ENCODE data around the gene C14orf132.
"Not testable (repeated sequence)": the region's sequence is repeated elsewhere in the genome, so short reads cannot be mapped to it uniquely, and the experiment has no call there.

C14orf132 gene

GRCh38 chr14:96060186-96060933 is 21.2 kb downstream of the C14orf132 start:
- DNase-seq, result no peak

DNA sequence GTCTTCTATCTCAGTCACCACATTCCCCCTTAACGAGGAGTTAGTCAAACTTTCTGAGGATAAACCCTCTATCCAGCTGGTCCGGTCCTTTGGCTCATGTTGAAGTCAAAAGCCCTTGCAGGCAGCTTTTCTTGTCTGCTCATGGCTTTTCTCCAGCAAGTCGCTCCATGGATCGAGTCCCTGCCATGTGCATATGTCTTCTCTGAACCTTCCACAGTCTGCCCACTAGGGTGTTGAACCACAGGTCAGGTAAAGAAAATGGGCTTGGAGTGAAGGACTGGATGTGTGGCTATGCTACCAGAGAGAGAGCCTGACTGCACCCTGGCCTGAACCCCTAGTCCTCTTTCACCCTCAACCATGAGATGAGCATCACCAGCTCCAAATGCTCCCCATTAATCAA is 22.8 kb downstream of the C14orf132 start:
- no peak for DNase-seq

DNA sequence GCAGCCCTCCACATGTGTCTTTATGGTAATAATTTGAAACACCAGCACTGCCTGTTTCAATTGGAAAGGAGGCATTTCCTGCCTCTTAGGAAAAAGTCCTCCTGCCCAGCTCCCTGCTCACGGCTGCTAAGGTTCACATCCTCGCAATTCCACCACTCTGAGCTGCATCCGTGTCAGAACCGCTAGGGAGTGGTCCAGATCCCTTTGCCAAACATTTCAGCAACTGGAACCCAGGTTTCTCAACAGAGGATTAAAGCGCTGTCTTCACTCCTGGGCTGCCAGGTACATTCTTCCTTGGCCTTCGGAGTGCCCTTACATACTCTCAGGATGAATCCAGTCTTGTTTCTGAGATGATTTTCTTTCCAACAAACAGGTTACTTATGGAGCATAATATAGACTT is 23.3 kb downstream of the C14orf132 start:
- no peak for DNase-seq

- DNase-seq, result no peak
These were observed 25.7 kb downstream of the C14orf132 start for GRCh38 chr14:96064866-96065265.

DNA sequence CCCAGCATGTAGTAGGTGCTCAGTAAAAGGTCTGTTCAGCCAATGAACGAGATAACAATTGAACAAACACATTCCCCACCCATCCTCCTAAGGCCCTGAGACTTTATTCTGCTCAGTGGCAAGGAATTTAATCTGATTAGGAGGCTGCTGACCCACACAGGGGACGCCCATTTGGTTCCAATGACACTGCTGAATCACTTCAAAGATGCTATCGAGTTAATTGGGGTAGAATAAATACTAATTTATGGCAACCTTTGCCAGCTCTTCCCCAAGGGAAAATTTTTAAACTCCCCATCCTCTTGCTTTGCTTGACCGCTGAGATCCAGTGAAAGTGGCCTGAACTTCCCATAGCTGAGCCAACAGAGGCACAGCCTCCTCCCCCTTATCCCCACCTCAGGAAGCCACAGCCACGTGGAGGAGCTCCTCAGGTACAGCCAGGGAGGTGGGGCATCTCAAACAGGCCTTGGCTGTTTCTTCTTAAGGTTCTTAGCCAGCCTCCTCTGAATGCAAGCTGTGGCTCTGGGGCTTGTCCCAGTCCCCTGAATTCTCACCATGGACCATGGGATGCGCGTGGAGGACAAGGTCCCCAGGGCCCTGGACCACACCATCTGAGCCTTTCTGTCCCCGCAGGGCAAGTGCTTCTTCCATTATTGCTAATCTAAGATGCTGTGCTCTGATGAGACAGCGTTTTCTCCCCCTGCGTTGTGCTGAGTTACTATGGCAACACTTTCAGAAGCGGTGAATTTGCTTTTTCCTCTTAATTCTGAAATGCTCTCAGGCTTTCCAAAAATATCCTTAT is 26.7 kb downstream of the C14orf132 start:
- no peak for DNase-seq

DNA sequence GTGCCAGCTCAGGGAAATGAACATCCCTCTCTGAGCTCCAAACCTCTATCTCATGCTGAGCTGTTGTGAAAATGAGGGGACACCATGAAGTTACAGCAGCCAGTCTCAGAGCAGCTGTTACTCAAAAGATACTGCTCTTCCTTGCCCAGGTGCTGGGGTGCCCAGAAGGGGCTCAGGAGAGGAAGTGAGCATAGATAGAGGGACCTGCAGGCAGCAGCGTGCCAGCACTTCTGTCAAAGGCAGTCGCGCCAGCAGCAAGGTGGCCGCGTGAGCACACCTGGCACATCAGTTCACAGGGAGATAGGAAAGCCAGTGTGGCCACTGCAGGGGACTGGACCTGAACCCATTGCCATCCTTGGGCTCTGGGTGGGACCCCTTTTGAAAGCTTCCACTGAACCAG is 27.8 kb downstream of the C14orf132 start:
- DNase-seq, result no peak

DNA sequence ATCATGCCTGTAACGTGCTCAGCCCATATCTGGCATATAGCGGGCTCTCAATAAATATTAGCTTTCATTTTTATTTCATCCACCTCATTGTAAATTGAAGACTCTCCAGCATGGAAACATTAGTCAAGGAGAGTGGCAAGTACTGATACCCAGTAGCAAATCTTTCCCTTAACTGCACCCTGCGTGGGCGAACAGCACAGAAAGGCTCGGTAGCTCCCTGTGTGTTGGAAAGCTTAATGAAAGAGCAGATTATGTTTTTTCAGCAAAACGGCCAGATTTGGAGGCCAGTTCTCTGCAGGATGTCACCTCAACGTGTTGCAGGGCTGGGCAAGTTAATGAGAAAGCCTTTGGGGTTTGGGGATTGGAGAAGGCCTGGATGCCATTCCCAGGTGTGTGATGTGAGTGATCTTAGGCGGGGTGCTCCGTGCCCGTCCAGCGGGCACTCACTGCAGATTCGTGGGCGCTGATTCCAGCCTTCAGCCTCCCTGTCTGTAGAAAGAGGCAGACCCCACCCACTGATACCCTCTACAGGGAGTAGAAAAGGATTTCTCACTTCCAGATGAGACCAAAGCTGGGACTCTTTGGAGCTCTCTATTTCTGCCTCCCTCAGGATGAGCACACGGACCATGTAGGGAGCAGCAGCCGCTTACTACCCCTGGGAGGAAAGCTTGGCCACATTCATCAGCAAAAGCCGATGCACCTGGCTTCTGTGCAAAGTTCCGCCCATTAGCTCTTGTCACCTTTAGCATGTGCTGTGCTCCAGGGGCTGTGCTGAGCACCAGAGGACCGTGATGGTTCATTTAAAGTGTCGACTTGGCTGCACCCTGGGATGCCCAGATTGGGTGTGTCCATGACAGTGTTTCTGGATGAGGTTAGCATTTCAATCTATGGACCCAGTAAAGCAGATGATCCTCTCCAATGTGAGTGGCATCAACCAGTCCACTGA is 29.1 kb downstream of the C14orf132 start:
- no peak for DNase-seq

- DNase-seq, result no peak
These were observed 30.3 kb downstream of the C14orf132 start for GRCh38 chr14:96069421-96069820.

GRCh38 chr14:96071561-96071960 is 32.4 kb downstream of the C14orf132 start:
- no peak for DNase-seq

DNA sequence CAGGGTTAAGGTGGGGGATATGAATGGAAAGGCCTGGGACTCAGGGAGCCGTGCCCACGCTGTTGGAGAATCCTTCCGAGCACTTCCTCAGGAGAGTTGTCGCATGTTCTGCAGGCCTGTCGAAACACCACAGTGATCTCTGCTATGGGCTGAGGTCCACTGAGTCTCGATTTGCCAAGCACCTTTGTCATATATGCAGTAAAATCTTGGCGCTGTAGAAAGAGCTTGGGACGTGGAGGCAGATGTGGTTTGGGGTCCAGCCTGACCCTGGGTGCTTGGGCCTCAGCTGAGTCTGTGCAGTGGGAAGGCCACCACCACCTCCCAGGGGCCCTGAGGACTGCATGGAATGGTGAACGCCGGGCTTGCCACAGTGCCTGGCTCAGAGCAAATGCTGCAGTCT is 32.9 kb downstream of the C14orf132 start:
- no peak for DNase-seq

- no peak for DNase-seq
These were observed 33.6 kb downstream of the C14orf132 start for GRCh38 chr14:96072746-96073145.

DNA sequence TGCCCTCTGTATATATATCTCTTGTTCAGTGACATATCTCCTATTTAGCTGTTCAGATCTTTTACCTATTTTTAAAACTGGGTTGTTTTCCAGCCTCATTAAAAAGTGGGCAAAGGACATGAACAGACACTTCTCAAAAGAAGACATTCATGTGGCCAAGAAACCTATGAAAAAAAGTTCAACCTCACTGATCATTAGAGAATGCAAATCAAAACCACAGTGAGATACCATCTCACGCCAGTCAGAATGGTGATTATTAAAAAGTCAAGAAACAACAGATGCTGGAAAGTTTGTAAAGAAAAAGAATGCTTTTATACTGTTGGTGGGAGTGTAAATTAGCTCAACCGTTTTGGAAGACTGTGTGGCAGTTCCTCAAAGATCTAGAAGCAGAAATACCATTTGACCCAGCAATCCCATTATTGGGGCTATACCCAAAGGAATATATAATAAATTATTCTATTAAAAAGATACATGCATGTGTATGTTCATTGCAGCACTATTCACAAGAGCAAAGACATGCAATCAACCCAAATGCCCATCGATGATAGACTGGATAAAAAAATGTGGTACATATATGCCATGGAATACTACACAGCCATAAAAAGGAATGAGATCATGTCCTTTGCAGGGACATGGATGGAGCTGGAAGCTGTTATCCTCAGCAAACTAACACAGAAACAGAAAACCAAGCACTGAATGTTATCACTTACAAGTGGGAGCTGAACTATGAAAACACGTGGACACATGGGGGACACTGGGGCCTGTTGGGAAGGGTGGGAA is 34.3 kb downstream of the C14orf132 start:
- not testable (repeated sequence) for DNase-seq

DNA sequence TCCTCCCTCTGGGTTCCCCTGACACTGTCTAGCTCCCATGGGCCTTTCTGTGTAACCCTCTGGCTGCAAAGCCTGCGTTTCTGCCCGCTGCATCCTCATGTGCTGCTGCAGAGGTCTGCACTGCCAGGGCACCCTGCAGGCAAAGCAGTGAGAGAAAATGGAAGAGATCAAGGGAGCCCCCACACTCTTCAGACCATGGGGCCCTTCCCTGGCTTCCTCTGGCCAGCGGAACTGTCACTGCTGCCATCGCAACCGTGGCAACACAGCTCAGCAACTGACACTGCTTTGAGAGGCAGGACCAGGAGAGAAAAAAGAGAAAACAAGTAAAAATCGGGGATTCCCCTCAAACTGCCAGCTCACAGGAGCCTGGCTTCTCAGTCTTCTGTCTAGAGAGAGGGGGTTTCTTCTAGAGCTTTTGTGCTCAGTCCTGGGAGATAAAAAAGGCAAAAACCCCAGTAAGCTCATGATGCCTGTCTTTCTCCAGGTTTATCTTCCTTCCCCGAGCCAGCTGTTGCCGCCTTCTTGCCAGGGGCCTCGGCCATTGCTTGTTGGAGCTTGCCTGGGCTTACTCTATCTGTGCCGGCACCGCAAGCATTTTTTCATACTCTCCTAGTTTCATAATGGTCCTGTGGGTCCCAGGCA is 38.9 kb downstream of the C14orf132 start:
- no peak for DNase-seq

GRCh38 chr14:96078625-96079016 is 39.5 kb downstream of the C14orf132 start:
- no peak for DNase-seq

DNA sequence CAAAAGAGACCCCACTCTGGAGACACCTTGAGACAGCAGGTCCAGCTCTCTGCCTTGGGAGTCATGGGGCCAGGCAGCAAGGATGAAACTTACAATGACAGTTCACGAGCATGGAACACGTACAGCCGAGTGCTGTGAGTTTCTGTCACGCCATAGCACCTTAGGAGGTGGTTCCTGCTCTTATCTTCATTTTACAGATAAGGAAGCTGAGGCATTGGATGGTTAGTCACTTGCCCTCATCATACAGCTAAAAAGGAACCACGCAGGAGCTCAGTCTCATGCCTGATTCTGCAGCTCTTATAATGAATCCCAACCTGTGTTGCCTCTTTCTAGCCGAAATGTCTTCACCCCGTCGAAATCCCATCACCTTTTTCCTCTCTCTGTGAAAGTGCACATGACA is 39.9 kb downstream of the C14orf132 start:
- no peak for DNase-seq

DNA sequence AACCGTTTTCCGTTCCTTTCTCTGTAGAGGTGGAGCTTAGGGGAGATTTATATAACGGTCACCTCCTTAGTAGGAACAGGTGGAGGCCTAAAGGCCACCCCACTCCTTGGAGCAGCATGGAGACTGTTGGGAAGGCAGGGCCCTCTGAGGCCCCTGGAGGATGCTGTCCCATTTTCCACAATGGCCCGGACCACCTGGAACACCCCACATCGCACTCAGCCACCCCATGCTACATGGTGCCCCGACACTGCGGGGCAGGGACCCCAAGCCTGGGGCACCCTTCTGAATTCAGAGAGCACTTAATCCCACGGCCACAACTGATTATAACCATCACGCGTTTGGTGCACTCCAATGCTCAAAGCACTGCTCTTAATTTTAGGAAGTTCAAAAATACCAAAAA is 41.4 kb downstream of the C14orf132 start:
- no peak for DNase-seq

DNA sequence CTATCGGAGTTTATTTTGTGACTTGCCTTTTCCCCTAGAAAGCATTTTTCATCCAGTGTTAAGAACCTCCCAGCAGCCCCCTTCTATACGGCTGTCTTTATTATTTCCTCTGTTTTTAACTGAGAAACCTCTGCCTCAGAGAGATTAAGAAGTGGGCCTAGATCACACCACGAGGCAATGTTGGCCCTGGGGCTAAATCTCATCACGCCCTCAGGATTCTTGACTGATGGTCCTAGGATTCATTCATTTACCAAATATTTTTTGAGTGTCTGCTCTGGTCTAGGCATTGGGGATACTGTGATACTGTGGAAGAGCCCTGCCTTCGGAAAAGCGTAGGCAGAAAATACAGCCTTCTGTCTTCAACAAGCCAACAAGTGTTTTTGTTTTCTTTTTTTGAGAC is 42.1 kb downstream of the C14orf132 start:
- no peak for DNase-seq

- DNase-seq, result no peak
These were observed 42.7 kb downstream of the C14orf132 start for GRCh38 chr14:96081767-96082400.

DNA sequence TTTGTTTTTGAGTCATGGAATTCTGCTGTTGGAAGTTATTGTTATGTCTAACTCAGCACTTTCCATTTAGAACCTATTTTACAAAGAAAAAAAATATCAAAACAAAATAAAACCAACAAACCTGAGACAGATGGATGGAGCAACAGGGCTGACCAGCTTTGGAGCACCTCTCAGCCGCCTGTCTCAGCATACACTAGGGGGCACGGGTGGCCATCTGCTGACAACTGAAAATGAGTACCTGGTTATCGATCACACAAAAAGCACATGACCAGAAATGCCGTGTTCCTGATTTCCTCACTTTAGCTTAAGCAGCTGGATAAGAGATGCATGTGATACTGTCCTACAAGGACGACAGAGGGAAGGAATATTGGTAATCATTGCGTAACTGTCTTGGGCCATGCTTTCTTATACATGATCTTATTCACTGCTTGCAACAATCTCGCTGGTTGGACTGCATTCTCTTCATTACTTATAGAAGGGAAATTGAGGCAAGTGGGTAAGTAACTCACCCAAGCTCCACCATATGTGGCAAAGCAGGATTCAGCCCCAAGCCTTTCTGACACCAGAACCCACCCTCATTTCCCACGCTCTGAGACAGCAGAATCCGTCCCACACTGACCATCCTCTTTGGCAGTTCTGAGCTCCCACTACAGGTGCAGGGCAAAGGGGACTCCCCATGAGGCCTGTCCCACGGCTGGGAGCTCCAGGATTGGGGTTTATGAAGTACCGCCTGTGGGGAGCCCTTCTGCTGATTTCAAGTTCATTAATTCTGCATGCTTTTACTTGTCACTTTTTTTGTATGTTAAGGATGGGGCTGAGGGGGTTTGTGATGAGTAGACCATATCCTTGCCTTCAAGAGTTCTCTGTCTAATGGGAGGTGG is 43.5 kb downstream of the C14orf132 start:
- DNase-seq, result no peak

GRCh38 chr14:96083667-96084320 is 44.6 kb downstream of the C14orf132 start:
- no peak for DNase-seq

Measured in activated naive CD4-positive, alpha-beta T cell treated with anti-CD3 and anti-CD28 coated beads, Interleukin-2, amount 50 U/mL, for 16 hours (primary cell).